Left cardiac atrium (tissue), 4 donors: Measurements from ENCODE around the gene CHCHD3. TPM values are rescaled to one million over a fixed set of nuclear protein-coding genes. Genes with fewer than 3 reads are reported as not detected.

Source experiments
- ATAC-seq, 2 donors: fragments of 200-7000 bp; cut with Tn5 transposase; one replicate each; pipeline ENCODE4 v1.9.1; 2020; ENCODE audit warnings: mild to moderate bottlenecking in 2 of 2, moderate library complexity in 2 of 2
- DNase-seq: peaks from one replicate; pipeline ENCODE4 v3.0.0-alpha.2; 2020
- intact Hi-C, 2 donors: fragments of 100-400 bp; cut with DNase I; formaldehyde crosslinking; loops; one replicate each; pipeline versions ENCODE4 v1.14.1 to v1.15.1; 2022 to 2023
- total RNA-seq, 2 donors: library from RNA; stranded (reverse); fragmentation: NEBNext Ultra II Directional; extraction: Animal tissue kit (Norgen Biotek cat#: 25700); gene quantifications; one replicate each; pipeline ENCODE4 v1.2.1, GENCODE V29; 2021
- donor health status: DM: no; HTN: yes; CAD: no.
- donor health status: DM: no; HTN: yes; CAD: no; lungs with severe emphysema.
- donor health status: DM: yes; HTN: yes; CAD: no.
- donor health status: Dilated cardiomyopathy.

The CHCHD3 gene
- total RNA-seq, 2 donors from 2014 or later, result 127 to 145 TPM

DNA sequence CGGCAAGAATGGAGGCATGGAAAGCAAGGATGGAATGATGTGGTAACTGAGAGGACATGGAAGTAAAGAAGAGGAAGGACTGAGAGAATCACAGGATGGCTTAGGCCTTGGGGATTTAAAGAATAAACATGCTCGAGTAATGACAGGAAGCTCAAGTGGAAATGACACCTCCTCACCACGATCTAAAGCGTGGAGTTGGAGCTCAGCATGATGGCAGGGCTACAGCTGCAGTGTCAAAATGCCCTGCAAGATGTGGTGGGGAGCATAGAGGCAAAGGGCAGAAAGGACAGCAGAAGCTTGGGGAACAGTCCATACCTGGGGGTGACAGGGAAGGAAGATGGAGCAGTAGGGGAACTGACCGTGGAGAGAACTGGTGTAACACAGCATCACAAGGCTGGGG, 276.1 kb downstream of the CHCHD3 start:
- DNase-seq, result no peak

DNA sequence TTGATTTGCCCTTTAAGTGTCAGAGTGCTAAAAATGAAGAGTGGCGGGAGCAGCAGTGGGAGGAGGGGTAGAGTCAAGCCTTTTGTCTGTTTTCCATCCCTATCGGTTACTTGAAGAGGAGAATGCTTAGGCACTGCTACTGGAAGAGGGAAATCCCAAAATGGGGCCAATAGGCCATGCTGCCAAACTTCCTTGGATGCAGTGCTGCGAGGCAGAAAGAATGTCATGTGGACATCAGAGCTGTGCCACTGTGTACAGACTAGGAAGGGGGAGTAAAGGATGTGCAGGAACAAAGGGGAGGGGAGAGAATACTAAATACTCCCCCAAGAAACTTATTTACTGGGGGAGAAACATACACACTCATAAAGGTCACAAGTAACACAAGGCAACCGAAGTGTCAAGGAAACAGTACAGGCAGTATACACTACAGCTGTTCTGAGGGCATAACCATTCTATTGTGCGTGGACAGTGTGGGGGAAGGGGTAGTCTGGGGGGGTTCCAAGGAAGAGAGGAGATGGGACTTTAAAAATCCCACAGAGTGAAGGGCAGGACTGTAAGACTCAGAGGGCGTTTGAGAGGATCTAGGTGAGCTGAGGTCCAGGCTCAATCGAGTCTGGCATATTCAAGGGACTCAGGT, 276.9 kb downstream of the CHCHD3 start:
- ATAC-seq (no peak), DNase-seq (no peak)
- intact Hi-C loops, result no loop called here

More for the DNA sequence above, 276.1 kb downstream of the CHCHD3 start:
- no peak for ATAC-seq
- intact Hi-C loops, result no loop called here

GRCh38 chr7:132800522-132800921, 281.4 kb downstream of the CHCHD3 start:
- DNase-seq (no peak), ATAC-seq (no peak)
- intact Hi-C loops, result no loop called here

GRCh38 chr7:132799081-132799413, 282.8 kb downstream of the CHCHD3 start:
- intact Hi-C loops, result no loop called here
- ATAC-seq (no peak), DNase-seq (no peak)

DNA sequence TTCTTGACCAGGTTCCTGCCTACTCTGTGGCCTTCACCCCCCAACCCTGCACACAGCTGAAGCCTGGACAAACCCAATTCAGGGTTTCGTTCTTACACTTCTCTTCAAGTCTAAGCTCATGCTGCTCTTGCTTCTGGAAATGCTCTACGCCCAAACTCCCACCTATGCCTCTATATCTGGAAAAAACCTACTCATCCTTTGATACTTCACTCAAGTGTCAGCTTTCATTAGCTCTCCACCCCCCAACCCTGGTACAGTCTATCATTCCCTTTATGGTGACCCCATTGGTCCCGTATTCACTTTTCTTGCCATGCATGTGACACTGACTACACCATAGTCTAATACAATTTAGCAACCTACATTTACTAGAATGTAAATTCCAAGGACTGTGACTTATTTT, 284.7 kb downstream of the CHCHD3 start:
- intact Hi-C loops, result no loop called here
- no peak for DNase-seq
- no peak for ATAC-seq

GRCh38 chr7:132793474-132793873, 288.4 kb downstream of the CHCHD3 start:
- intact Hi-C loops, result no loop called here
- ATAC-seq, result peak in 1 of 2 donors; percentile 26
- no peak for DNase-seq

GRCh38 chr7:132791036-132791435, 290.9 kb downstream of the CHCHD3 start:
- ATAC-seq (no peak), DNase-seq (no peak)
- intact Hi-C loops, result no loop called here

DNA sequence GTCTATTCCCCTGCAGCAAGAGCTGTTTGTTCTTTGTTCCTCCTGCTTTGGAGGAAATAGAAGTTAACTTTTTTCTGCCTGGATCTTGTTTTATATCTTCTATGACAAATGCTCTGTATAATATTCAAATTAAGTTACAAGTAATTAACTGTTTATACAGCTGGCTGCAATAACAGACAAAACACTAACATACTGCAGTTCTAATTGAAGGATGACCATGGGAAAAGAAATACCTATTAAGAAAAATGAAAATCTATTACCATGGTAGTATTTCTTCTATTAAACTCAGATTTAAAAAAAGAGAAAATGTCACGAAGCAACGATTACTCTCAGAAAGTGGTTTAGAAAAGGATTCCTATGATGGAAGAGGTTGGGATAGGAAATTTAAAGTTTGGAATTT, 291.8 kb downstream of the CHCHD3 start:
- intact Hi-C loops, result no loop called here
- DNase-seq, result no peak
- no peak for ATAC-seq

GRCh38 chr7:132789281-132789680, 292.6 kb downstream of the CHCHD3 start:
- DNase-seq (no peak), ATAC-seq (no peak)
- intact Hi-C loops, result no loop called here

DNA sequence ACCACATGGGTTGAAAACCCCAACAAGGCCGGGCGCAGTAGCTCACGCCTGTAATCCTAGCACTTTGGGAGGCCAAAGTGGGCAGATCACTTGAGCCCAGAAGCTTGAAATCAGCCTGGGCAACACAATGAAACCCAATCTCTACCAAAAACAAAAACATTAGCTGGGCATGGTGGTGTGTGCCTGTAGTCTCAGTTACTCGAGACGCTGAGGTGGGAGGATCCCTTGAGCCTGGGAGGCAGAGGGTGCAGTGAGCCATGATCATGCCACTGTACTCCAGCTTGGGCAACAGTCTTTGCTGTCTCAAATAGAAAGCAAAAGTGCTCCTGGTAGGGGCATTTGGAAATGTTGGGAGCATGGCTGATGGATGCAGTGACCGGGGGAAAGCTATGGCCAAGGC, 296.0 kb downstream of the CHCHD3 start:
- DNase-seq (no peak), ATAC-seq (no peak)
- intact Hi-C loops, result no loop called here

DNA sequence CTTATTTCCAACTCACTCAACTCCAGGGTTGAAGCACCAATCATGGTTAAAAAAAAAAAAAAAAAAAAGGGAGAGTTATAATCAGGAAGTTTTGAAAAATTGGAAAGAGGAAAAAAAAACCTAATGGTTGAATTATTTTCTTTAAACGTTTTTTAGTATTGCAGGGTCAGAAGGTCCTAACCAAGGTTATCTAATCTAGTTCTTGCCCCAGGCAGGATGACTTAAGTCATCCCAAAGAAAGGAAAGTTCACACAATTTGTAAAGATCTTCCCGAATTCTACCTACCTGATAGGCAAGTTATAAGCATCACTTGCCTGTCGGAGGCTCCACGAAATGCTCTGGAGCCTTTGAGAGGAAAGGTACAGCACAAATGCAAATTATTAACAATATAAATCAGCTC, 297.5 kb downstream of the CHCHD3 start:
- intact Hi-C loops, result no loop called here
- ATAC-seq (no peak), DNase-seq (no peak)

- no peak for DNase-seq
- intact Hi-C loops, result no loop called here
- no peak for ATAC-seq
These were observed 298.1 kb downstream of the CHCHD3 start for GRCh38 chr7:132783824-132784223.

DNA sequence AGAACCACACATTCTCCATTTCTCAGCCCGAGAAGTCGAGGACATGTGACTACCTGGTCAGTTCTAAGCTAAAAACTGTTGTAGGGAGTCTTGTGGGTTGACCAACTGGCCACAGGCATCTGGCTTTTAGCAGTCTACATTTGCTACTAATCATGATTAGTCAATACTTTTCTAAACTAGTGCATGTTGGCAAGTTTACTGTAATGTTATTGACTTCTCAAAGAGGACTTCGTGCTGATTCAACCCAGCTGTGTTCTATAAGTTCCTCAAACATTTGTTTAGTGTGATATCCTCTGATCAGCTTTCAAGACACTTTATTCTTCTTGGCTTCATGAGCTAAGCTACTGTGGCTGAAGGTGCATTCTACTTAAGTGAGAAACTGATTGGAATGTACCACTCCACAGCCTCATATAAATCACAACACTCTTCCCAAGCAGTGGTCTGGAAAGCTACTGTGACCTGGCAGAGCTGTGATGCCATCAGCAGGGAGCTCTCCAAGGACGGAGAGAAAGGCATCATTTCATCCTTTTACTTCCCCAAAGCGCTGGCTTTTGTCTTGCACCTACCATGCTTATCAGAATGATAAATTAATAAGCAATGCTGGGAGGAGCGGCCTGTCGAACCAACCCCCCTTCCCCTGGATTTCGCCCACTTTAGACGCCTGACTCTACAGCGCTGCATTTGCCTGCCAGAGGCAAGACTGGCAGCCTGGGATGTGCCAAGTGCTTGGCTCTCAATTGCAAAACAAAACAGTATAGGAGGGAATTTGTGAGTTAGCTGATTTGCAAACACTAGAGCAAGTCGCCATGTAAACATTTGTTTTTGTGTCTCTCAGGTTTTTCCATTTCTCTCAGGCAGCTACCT, 298.9 kb downstream of the CHCHD3 start:
- ATAC-seq, result no peak
- intact Hi-C loops, result no loop called here
- DNase-seq, result no peak

- no peak for ATAC-seq
- DNase-seq, result no peak
- intact Hi-C loops, result no loop called here
These were observed 301.1 kb downstream of the CHCHD3 start for GRCh38 chr7:132780822-132781221.

DNA sequence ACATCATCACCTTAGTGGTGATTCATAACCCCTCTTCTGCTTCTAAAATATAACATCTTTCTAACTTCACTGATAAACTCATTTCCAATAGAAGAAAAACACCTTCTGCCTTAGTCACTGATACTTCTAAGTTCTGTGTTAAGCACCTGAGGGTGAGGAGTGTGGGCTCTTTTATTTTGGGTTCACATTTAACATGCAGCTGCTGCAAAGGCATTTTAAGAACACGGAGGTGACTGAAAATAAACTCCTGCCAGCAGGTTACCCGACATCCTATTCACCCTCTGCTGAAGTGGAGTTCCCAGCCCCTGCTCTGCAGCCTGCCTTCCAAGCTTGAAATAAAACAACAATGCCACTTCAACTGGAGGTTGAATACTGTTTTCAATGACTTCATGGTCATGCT, 302.7 kb downstream of the CHCHD3 start:
- ATAC-seq (no peak), DNase-seq (no peak)
- intact Hi-C loops, result no loop called here

DNA sequence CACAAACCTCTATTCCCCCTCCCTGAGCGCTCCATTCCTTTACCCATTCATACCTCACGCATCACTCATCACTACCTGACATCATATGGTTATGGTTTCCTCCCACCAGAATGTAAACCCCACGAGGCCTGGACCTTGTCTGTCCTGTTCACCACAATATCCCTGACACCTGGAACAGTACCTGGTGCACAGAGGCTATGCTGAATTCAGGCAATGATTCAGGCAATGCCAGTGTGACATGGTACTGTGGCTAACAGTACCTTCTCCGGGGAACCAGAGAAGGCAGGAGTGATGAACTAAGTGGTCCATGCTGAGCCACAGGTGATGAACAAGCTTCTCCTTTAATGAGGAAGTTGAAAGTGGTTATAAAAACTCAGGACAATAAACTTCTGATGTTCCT, 303.1 kb downstream of the CHCHD3 start:
- no peak for ATAC-seq
- intact Hi-C loops, result no loop called here
- no peak for DNase-seq

DNA sequence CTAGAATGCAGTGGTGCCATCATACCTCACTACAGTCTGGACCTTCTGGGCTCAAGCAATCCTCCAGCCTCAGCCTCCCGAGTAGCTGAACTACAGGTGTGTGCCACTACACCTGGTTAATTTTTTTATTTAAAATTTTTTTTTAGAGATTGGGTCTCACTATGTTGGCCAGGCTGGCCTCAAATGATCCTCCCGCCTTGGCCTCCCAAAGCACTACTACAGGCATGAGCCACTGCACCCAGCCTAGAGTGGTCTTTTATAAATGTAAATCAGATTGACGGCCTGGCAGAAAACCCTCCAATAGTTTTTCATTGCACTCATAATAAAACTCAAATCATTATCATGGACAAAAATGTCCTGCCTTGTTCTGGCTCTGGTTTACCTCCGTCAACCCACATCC, 303.9 kb downstream of the CHCHD3 start:
- intact Hi-C loops, result no loop called here
- no peak for DNase-seq
- ATAC-seq, result no peak

DNA sequence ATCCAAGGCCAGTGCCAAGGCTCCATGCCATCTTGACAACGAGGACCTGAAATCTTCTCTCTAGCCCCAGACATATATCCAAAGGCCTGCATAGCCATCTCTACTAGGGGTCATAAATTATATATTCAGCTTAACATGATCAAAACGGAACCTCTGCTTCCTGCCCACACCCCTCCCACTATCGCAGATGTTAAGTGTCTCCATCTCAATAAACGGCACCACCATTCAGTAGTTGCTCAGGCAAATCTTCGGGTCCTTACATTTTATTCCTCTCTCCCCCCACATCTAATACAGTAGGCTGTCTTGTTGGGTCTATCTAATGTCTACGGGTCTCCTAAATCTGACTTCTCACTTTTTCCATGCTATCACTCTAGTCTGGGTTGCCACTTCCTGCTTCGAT, 304.5 kb downstream of the CHCHD3 start:
- ATAC-seq, result no peak
- intact Hi-C loops, result no loop called here
- no peak for DNase-seq

DNA sequence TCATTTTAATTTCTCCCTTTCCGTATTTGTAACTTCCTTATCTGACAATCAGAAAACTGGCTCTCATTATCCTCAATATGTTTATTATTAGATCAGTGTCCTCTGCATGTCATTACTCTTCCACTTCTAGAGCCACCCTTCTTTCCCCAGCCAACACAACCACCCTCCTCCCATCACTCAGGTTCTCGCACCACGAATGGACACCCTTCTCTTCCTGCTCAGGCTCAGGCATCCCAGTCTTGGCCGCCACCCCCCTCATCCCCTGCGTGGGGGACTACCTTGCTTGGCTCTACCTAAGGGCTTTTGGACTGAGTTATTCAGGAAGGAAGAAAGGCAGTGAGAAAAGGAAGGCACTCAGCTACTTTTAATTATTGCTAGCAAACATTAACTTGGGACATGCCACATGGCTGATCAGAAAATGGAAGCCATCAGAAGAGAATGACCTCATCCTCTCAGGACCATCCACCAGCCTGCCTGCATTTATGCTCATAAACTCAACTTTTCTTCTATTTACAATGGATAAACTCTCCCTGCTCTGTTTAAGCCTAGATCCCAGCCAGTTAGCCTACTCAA, 305.8 kb downstream of the CHCHD3 start:
- ATAC-seq (no peak), DNase-seq (no peak)
- intact Hi-C loops, result no loop called here

DNA sequence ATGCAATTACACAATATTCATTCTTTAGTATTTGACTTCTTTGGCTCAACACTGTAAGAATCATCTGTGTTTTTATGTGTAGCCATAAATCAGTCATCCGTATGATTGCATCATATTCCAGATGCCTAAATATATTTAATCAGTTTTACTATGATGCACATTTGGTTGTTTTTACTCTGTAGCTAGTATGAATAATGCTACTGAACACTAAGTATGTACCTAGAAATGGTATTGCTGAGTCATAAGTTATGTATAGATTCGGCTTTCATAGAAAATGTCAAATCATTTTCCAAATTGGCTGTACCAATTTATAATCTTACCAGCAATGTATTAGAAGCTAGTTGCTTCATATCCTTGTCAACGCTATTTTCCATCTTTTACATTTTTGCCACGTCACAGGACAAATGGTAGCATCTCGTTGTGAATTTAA, 308.3 kb downstream of the CHCHD3 start:
- DNase-seq (no peak), ATAC-seq (no peak)
- intact Hi-C loops, result no loop called here

DNA sequence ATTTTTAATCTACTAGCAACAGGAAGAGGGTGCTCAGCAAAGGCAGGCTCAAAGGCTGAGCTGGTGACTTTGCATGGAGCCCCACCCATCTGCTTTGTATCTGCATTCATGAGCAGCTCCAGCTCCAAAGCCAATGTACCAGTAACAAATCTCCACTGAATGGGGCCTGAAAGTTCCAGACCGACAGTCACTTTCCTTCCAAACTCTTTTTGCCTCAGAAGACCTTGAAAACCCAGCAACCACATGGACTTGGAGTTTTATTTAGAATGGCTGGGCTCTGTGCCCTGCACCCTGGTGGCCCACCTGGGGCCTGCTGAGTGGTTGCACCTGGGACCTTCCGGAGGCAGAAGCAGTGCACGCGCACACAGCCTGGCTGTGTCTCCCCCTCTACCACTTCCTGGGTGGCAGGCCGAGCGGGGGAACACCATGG, 310.6 kb downstream of the CHCHD3 start:
- intact Hi-C loops, result no loop called here
- ATAC-seq (no peak), DNase-seq (no peak)
